Retina (tissue), 1 donor: ENCODE measurements around the gene GBP2.
"Not testable (repeated sequence)": the region's sequence is repeated elsewhere in the genome, so short reads cannot be mapped to it uniquely, and the experiment has no call there.

Experiments used
- DNase-seq: peaks from one replicate; pipeline ENCODE4 v3.0.0-alpha.2; 2016

The GBP2 gene

GRCh38 chr1:89126602-89127565, 970 bp upstream of the GBP2 start:
- DNase-seq, result not testable (repeated sequence)

DNA sequence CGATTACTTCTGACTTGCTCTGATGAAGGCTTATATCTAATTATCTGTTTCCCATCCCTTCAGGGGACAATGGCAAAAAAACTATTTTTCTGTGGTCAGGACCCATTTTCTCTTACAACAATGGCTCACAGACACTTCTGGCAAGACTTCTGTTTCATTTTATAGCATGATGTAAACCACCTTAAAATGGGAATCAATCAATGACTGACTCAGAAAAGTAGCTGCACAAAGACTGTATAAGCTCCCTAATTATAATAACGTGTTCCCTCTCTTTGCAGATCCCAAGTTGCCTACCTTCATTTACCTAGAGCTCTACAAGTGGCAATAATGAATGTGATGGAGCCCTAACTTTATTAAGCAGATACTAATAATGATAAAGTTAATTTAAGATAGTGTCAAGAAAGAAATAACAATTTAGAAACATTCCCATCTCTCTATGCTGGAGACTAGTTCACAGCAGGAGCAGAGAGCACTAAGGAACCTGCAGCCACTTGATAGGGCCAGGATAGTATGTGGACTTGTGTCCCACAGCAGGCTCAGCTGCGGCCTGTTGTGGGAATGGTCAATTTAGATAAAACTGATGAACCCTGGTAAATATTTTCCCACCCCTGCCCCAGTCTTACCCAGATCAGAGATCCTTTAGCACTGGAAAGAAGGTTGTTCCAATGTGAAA, 538 bp downstream of the GBP2 start:
- no peak for DNase-seq

GRCh38 chr1:89121641-89122040, 4.3 kb downstream of the GBP2 start:
- DNase-seq, result no peak

DNA sequence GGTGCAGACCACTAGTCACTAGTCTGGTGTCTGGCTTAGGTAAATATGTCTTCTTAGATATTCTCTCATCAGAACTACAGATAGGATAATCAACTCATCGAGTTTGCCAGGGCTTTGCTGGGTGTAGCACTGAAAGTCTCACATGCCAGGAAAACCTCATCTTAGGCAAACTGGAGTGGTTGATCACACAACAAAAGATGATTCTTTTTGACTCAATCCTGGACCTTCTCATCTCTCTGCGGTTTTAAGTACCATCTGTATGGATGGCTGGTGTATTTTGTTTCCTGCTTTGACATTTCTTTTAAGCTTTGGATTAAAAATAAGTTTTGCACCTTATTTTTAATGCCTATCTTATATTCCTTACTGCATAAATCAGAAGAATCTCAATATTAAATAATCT, 11.3 kb downstream of the GBP2 start:
- DNase-seq, result no peak

DNA sequence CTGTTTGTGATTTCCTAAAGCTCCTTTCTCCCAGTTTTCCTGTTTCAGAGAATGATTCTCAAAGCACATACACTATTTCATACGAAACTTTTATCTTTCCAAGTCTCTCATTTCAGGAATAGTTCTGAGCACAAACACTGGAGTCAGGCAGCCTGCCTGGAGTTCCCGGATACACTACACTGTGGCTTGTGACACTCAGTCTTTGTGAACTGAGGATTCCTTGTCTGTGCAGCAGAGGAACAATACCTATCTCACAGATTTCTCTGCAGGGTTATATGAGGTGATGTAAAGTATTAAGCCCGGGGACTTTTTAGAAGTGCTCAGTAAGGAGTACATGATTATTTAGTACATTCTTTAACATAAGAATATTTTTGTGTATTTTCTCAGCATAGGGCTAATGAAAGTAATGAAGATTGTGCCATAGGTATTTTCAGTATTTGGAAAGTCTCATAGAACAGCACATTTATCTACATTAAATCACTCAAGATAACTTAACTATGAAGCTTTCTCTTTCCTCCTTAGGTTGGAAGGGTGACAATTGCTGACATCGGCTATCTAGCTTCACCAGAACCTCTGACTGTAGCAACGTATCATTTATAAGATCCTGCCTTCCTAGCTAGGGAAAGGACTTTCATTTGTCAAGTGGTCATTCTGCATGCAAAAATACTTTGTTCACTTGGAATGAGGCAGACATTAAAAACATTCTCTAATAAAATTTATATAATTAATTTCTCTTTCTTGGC, 12.9 kb downstream of the GBP2 start:
- no peak for DNase-seq

DNA sequence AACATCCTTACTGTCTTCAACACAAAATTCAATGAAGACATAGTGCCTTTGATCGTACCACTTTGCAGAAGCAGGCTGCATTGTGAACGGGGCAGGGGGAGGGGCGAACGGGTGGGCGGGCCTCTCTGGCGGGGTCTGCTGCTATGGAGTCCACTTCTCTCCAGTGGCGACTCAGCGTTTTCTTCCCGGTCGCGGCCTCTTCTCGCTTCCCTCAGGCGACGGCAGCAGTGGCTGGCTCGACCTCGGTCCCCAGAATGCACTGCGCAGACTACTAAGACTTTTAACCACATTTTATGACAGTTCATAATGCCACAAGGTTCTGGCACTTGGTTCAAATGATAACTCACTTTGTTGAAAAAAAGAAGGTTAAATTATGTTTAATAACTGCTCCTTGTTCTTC, 21.2 kb downstream of the GBP2 start:
- DNase-seq, result no peak

DNA sequence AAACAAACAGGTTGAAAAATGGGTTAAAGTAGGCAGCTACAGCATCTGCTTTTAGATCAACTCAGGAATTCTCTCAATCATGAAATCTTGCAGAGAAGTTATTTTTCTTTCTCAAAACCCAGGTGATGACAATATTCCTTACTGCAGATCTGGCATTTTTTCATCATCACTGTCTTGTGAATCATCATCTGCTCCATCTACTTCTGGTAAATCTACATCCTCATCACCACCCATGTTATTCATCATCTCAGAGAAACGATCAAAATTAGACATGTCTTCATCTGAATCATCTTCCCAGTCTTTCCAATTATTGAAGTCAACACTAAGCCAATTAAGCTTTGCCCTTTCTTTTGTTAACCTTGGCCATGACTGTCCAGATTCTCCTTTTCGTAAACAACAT, 21.8 kb downstream of the GBP2 start:
- no peak for DNase-seq

GRCh38 chr1:89102021-89102420, 23.9 kb downstream of the GBP2 start:
- DNase-seq, result no peak

GRCh38 chr1:89100412-89100811, 25.5 kb downstream of the GBP2 start:
- DNase-seq, result no peak

GRCh38 chr1:89098857-89099256, 27.1 kb downstream of the GBP2 start:
- no peak for DNase-seq

DNA sequence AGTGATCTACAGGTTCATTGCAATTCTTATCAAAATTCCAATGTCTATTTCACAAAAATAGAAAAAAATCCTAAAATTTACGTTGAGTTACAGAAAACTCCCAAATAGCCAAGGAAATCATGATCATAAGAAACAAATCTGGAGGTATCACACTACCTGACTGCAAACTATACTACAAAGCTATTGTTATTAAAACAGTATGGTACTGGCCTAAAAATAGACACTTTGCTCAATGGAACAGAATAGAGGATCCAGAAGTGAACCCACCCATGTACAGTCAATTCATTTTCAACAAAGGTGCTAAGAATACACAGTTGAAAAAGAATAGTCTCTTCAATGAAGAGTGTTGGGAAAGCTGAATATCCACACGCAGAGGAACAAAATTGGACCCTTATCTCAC, 30.2 kb downstream of the GBP2 start:
- DNase-seq, result no peak

GRCh38 chr1:89089962-89090361, 36.0 kb downstream of the GBP2 start:
- no peak for DNase-seq

- no peak for DNase-seq
These were observed 37.3 kb downstream of the GBP2 start for GRCh38 chr1:89088572-89088971.

GRCh38 chr1:89087241-89087640, 38.7 kb downstream of the GBP2 start:
- DNase-seq, result no peak

GRCh38 chr1:89085781-89086180, 40.1 kb downstream of the GBP2 start:
- DNase-seq, result no peak

DNA sequence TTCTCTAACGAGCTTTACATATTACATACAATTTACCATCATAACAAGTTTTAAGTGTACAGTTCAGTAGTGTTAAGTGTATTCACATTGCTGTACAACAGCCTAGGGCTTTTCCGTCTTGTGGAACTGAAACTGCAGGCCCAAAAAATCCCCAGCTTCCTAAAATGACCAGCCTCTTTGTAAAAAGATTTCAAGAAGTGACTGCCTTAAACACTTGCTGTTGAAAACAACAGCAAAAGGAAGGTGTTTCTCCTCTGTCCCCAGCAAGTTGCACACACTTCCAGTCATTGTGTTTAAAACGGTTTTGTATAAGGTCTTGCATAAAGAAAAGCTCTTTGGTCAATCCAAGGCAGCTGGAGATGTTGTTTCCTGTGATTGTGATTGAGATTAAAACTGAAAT, 44.9 kb downstream of the GBP2 start:
- no peak for DNase-seq

- not testable (repeated sequence) for DNase-seq
These were observed 45.8 kb downstream of the GBP2 start for GRCh38 chr1:89080068-89080467.

- not testable (repeated sequence) for DNase-seq
These were observed 53.3 kb downstream of the GBP2 start for GRCh38 chr1:89072466-89073065.

DNA sequence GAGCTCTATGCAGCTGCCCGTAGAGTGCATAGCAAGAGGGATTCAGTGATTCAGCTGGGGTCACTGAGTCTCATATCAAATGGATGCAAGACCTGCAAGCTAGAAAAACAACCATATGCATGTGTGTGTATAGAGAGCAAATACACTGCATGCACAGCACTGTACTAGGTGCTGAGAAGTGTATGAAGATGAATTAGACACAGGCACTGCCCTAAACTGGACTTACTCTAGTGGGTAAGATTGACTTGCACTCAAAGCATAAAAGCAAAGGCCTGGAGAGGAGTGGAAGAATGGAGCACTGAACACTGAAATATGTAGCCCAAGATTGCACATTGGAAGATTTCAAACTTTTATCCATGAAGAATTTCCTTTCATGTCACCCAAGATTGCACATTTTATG, 55.4 kb downstream of the GBP2 start:
- no peak for DNase-seq

GRCh38 chr1:89069951-89070350, 56.0 kb downstream of the GBP2 start:
- DNase-seq, result no peak

GRCh38 chr1:89068291-89068690, 57.6 kb downstream of the GBP2 start:
- no peak for DNase-seq

- DNase-seq, result no peak
These were observed 60.6 kb downstream of the GBP2 start, which contains the start of gene GBP1 for GRCh38 chr1:89065079-89065868. GBP1 (minus strand) TSS chr1:89065208; CDS start chr1:89063234, 1,974 bp downstream.
